Measurements from ENCODE around the gene ALKBH3.

Gene ALKBH3

GRCh38 chr11:43894546-43894945, 13.9 kb downstream of the ALKBH3 start:
- DNase-seq (ENCODE audit: low read depth in 2 of 2), result no peak

GRCh38 chr11:43895601-43896000, 15.0 kb downstream of the ALKBH3 start:
- no peak for DNase-seq (ENCODE audit: low read depth in 2 of 2)

- no peak for DNase-seq (ENCODE audit: low read depth in 2 of 2)
Observed at GRCh38 chr11:43898574-43898973, 17.9 kb downstream of the ALKBH3 start.

- DNase-seq (ENCODE audit: low read depth in 2 of 2), result no peak
Observed at GRCh38 chr11:43899094-43899493, 18.5 kb downstream of the ALKBH3 start.

- DNase-seq (ENCODE audit: low read depth in 2 of 2), result no peak
Observed at GRCh38 chr11:43901551-43901950, 20.9 kb downstream of the ALKBH3 start.

GRCh38 chr11:43903078-43903477, 22.4 kb downstream of the ALKBH3 start:
- DNase-seq (ENCODE audit: low read depth in 2 of 2), result no peak

- DNase-seq (ENCODE audit: low read depth in 2 of 2), result no peak
Observed at GRCh38 chr11:43903969-43904368, 23.3 kb downstream of the ALKBH3 start.

- no peak for DNase-seq (ENCODE audit: low read depth in 2 of 2)
Observed at GRCh38 chr11:43904742-43905535, 24.3 kb downstream of the ALKBH3 start.

GRCh38 chr11:43905813-43906241, 25.2 kb downstream of the ALKBH3 start:
- DNase-seq (ENCODE audit: low read depth in 2 of 2), result no peak

GRCh38 chr11:43907028-43907975, 26.7 kb downstream of the ALKBH3 start:
- DNase-seq (ENCODE audit: low read depth in 2 of 2), result no peak

GRCh38 chr11:43908191-43908590, 27.6 kb downstream of the ALKBH3 start:
- DNase-seq (ENCODE audit: low read depth in 2 of 2), result no peak

- no peak for DNase-seq (ENCODE audit: low read depth in 2 of 2)
Observed at GRCh38 chr11:43908683-43909082, 28.1 kb downstream of the ALKBH3 start.

- no peak for DNase-seq (ENCODE audit: low read depth in 2 of 2)
Observed at GRCh38 chr11:43913829-43914380, 33.3 kb downstream of the ALKBH3 start.

GRCh38 chr11:43914466-43914865, 33.8 kb downstream of the ALKBH3 start:
- no peak for DNase-seq (ENCODE audit: low read depth in 2 of 2)

- DNase-seq (ENCODE audit: low read depth in 2 of 2), result no peak
Observed at GRCh38 chr11:43916621-43917020, 36.0 kb downstream of the ALKBH3 start.

GRCh38 chr11:43917851-43918250, 37.2 kb downstream of the ALKBH3 start:
- no peak for DNase-seq (ENCODE audit: low read depth in 2 of 2)

GRCh38 chr11:43918662-43919061, 38.0 kb downstream of the ALKBH3 start:
- DNase-seq (ENCODE audit: low read depth in 2 of 2), result no peak

- no peak for DNase-seq (ENCODE audit: low read depth in 2 of 2)
Observed at GRCh38 chr11:43919852-43920597, 39.4 kb downstream of the ALKBH3 start.

GRCh38 chr11:43920598-43921419, 40.2 kb downstream of the ALKBH3 start:
- peak; percentile 93 to 94 for DNase-seq (ENCODE audit: low read depth in 2 of 2)

GRCh38 chr11:43921561-43922294, 41.1 kb downstream of the ALKBH3 start:
- DNase-seq (ENCODE audit: low read depth in 2 of 2), result no peak
